A549 (cell line): ENCODE results near the gene PTRHD1. TPM values are rescaled to one million over a fixed set of nuclear protein-coding genes. Genes with fewer than 3 reads are reported as not detected.

ENCODE experiments used
- ATAC-seq, 2 experiments: fragments of 200-7000 bp in 1 of 2; fragments of >200 bp in 1 of 2; cut with Nextera tagmentation in 1 of 2; cut with Tn5 transposase in 1 of 2; 3 replicates each; pipeline versions ENCODE4 v1.8.0 to v1.9.1; 2018 to 2020; ENCODE audit warnings: mild to moderate bottlenecking in 1 of 2, moderate library complexity in 1 of 2
- CTCF ChIA-PET: fragments of 300-600 bp; sonication (Branson Sonifier 250); formaldehyde crosslinking; extraction: SDS; loops from one replicate; lab custom pipeline; 2021; ENCODE audit warnings: antibody characterized with exemption, inconsistent platforms; lab: Yijun Ruan, JAX
- POLR2A ChIA-PET: fragments of 350-600 bp; formaldehyde crosslinking; extraction: SDS; loops from one replicate; lab custom pipeline; 2021; ENCODE audit warnings: antibody characterized with exemption, inconsistent platforms; lab: Yijun Ruan, JAX
- DNase-seq, 2 experiments: peaks; one replicate each; pipeline versions ENCODE4 v3.0.0 to v3.0.0-alpha.2; 2011 to 2016; ENCODE audit warnings: low read depth in 1 of 2, low spot score in 1 of 2
- FAIRE-seq: peaks from 2 replicates; lab custom pipeline; 2011; peaks lifted over from hg19 to GRCh38; lab: Jason Lieb, UNC
- H3K27ac ChIP-seq, 2 experiments: fragments of >200 bp; sonication (Bioruptor Twin); formaldehyde crosslinking; 3 replicates each; pipeline ENCODE4 v1.5.1; 2016 to 2017
- H3K4me1 ChIP-seq: fragments of >200 bp; sonication (Bioruptor Twin); formaldehyde crosslinking; 3 replicates; pipeline ENCODE4 v1.6.1; 2016
- H3K4me2 ChIP-seq: fragments of >200 bp; sonication (Bioruptor Twin); formaldehyde crosslinking; 3 replicates; pipeline ENCODE4 v1.6.1; 2016
- H3K4me3 ChIP-seq: fragments of >200 bp; sonication (Bioruptor Twin); formaldehyde crosslinking; 3 replicates; pipeline ENCODE4 v1.5.1; 2016
- H3K9me3 ChIP-seq: fragments of >200 bp; sonication (Bioruptor Twin); formaldehyde crosslinking; 3 replicates; pipeline ENCODE4 v1.6.1; 2016
- CEBPB ChIP-seq, 2 experiments: fragments of >200 bp in 1 of 2; sonication (Bioruptor Twin) in 1 of 2; formaldehyde crosslinking in 1 of 2; IDR thresholded peaks; 2 replicates each; pipeline ENCODE4 v1.6.1; 2012 to 2016
- FOSB ChIP-seq: fragments of 250-450 bp; sonication (Bioruptor Pico); IDR thresholded peaks from 2 replicates; pipeline ENCODE4 v1.5.0; 2020; ENCODE audit warnings: mild to moderate bottlenecking, moderate library complexity
- FOSL2 ChIP-seq, 2 experiments: fragments of 450-650 bp in 1 of 2; fragments of >200 bp in 1 of 2; sonication (Bioruptor Twin) in 1 of 2; formaldehyde crosslinking; IDR thresholded peaks; 2 replicates each; pipeline versions ENCODE4 v1.5.0 to v1.6.1; 2016 to 2020; ENCODE audit warnings: mild to moderate bottlenecking in 1 of 2, moderate library complexity in 1 of 2
- GATA3 ChIP-seq: IDR thresholded peaks from 2 replicates; pipeline ENCODE4 v1.6.1; 2012; ENCODE audit warnings: borderline replicate concordance
- HOXB13 ChIP-seq: fragments of 250-450 bp; sonication (Bioruptor Pico); IDR thresholded peaks from 2 replicates; pipeline ENCODE4 v1.5.0; 2020; ENCODE audit warnings: low read depth, mild to moderate bottlenecking, moderate library complexity
- HOXB5 ChIP-seq: fragments of 250-450 bp; sonication (Bioruptor Pico); IDR thresholded peaks from 2 replicates; pipeline ENCODE4 v1.5.0; 2020; ENCODE audit warnings: mild to moderate bottlenecking, moderate library complexity
- JUN ChIP-seq, 2 experiments: fragments of >200 bp; sonication (Bioruptor Twin); formaldehyde crosslinking; IDR thresholded peaks; 2 replicates in 1 of 2; 3 replicates in 1 of 2; pipeline ENCODE4 v1.6.1; 2016 to 2017
- JUNB ChIP-seq: fragments of >200 bp; sonication (Bioruptor Twin); formaldehyde crosslinking; IDR thresholded peaks from 2 replicates; pipeline ENCODE4 v1.6.1; 2016
- KDM5A ChIP-seq: fragments of 200-600 bp; sonication (generic); IDR thresholded peaks from 2 replicates; pipeline ENCODE4 v1.6.1; 2016; ENCODE audit warnings: antibody characterized with exemption, mild to moderate bottlenecking
- MAZ ChIP-seq: fragments of 150-350 bp; IDR thresholded peaks from 2 replicates; pipeline ENCODE4 v1.6.1; 2014; ENCODE audit warnings: antibody characterized with exemption, low read depth, low read length, borderline replicate concordance
- NFE2L2 ChIP-seq: fragments of 150-350 bp; conservative IDR thresholded peaks from 2 replicates; pipeline ENCODE4 v1.6.1; 2014; ENCODE audit warnings: low read length
- PHF8 ChIP-seq: fragments of 200-600 bp; sonication (generic); IDR thresholded peaks from 2 replicates; pipeline ENCODE4 v1.6.1; 2016; ENCODE audit warnings: low read depth, mild to moderate bottlenecking, antibody characterized with exemption, moderate library complexity, borderline replicate concordance
- POLR2A ChIP-seq: IDR thresholded peaks from 2 replicates; pipeline ENCODE4 v1.6.1; 2012; ENCODE audit warnings: mild to moderate bottlenecking, low read length
- SREBF2 ChIP-seq: fragments of 450-650 bp; IDR thresholded peaks from 2 replicates; pipeline ENCODE4 v1.6.1; 2014; ENCODE audit warnings: mild to moderate bottlenecking, moderate library complexity
- TFCP2L1 ChIP-seq: fragments of 250-450 bp; sonication (Bioruptor Pico); IDR thresholded peaks from 2 replicates; pipeline ENCODE4 v1.5.0; 2021; ENCODE audit warnings: mild to moderate bottlenecking
- TP53 ChIP-seq: fragments of 250-450 bp; sonication (Bioruptor Pico); IDR thresholded peaks from 2 replicates; pipeline ENCODE4 v1.5.0; 2021; ENCODE audit warnings: mild to moderate bottlenecking, moderate library complexity
- ZFP36 ChIP-seq: fragments of 450-650 bp; IDR thresholded peaks from 2 replicates; pipeline ENCODE4 v1.6.1; 2014; ENCODE audit warnings: borderline replicate concordance; ENCODE audit not compliant: partially characterized antibody
- ZNF302 ChIP-seq: fragments of 250-450 bp; sonication (Bioruptor Pico); IDR thresholded peaks from 2 replicates; pipeline ENCODE4 v1.9.0; 2021; ENCODE audit warnings: inconsistent platforms, mild to moderate bottlenecking, moderate library complexity
- WGBS: methylation state at CpG from one replicate; pipeline ENCODE4 v1.1.6; 2017; ENCODE audit errors: missing lambda C conversion rate; 5-methylcytosine and 5-hydroxymethylcytosine counted together
- polyA plus RNA-seq, 4 experiments: library from polyadenylated mRNA; depleted of rRNA in 3 of 4; stranded (reverse); fragments of >200 nt; fragmentation: RNase III in 1 of 4; extraction: RNeasy Plus Mini Kit Qiagen cat#74134 plus additional on column Dnase treatment in 1 of 4; gene quantifications; 2 replicates in 3 of 4; 3 replicates in 1 of 4; pipeline ENCODE4 v1.2.3, GENCODE V29; 2011 to 2017
- TF ChIP-seq, protein P1 (sequence below): fragments of 250-450 bp; sonication (Bioruptor Pico); IDR thresholded peaks from 2 replicates; pipeline ENCODE4 v1.5.0; 2021; ENCODE audit warnings: mild to moderate bottlenecking, moderate library complexity, borderline replicate concordance
- TF ChIP-seq, protein P2 (sequence below): IDR thresholded peaks from 2 replicates; pipeline ENCODE4 v1.6.1; 2012; ENCODE audit warnings: low read depth, borderline replicate concordance
- TF ChIP-seq, protein P3 (sequence below): IDR thresholded peaks from 2 replicates; pipeline ENCODE4 v1.6.1; 2012
- TF ChIP-seq, protein P4 (sequence below): fragments of 450-650 bp; IDR thresholded peaks from 2 replicates; pipeline ENCODE4 v1.6.1; 2014; ENCODE audit warnings: antibody characterized with exemption

PTRHD1 gene
- polyA plus RNA-seq, 2 of the 4 experiments (the other 2 are of a cell fraction): 44.9 to 86.6 TPM

- TF ChIP-seq CEBPB (IDR thresholded peaks at IDR 0.05) (no peak), JUN (IDR thresholded peaks at IDR 0.05) (no peak)
These were observed 38.9 kb upstream of the PTRHD1 start (continued) for GRCh38 chr2:24832073-24832461.

GRCh38 chr2:24831221-24832072 is 38.3 kb upstream of the PTRHD1 start:
- H3K4me1 ChIP-seq: 0 out of 3 replicates have a peak, but pooled peaks cover 2% of the 10 kb centered on the region
- TF ChIP-seq NFE2L2: no peak
- TF ChIP-seq, protein P1, sequence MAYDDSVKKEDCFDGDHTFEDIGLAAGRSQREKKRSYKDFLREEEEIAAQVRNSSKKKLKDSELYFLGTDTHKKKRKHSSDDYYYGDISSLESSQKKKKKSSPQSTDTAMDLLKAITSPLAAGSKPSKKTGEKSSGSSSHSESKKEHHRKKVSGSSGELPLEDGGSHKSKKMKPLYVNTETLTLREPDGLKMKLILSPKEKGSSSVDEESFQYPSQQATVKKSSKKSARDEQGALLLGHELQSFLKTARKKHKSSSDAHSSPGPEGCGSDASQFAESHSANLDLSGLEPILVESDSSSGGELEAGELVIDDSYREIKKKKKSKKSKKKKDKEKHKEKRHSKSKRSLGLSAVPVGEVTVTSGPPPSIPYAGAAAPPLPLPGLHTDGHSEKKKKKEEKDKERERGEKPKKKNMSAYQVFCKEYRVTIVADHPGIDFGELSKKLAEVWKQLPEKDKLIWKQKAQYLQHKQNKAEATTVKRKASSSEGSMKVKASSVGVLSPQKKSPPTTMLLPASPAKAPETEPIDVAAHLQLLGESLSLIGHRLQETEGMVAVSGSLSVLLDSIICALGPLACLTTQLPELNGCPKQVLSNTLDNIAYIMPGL (CRISPR knock-in tag): no peak
- TF ChIP-seq KDM5A: no peak
- no peak for TF ChIP-seq ZNF302 (CRISPR knock-in tag)
- no peak for TF ChIP-seq GATA3
- TF ChIP-seq MAZ: no peak
- TF ChIP-seq, all 56 proteins: peak for 0
- H3K4me3 ChIP-seq: no peak overlapping the region
- FAIRE-seq (no peak), DNase-seq (no peak), ATAC-seq (no peak)
- H3K9me3 ChIP-seq: no peaks in the 10 kb centered on the region
- POLR2A ChIA-PET: no interaction called here
- H3K27ac ChIP-seq: no peak overlapping the region
- H3K4me2 ChIP-seq: no peak overlapping the region
- 81% methylated on average over 10 of the region's 18 CpGs for WGBS
- CTCF ChIA-PET: interaction anchor here (6.3 to 15.3 kb wide), 2 partner anchors 40 to 424 kb away, joined by 61 to 252 read pairs; partner anchors contain the start of genes CENPO and PTRHD1

GRCh38 chr2:24830786-24831185 is 37.6 kb upstream of the PTRHD1 start:
- FAIRE-seq (no peak), ATAC-seq (no peak), DNase-seq (no peak)
- Histone ChIP-seq H3K9me3 (no peaks in the 10 kb centered on the region), H3K4me3 (no peak overlapping the region), H3K4me2 (no peak overlapping the region), H3K4me1 (0 out of 3 replicates have a peak, but pooled peaks cover 2% of the 10 kb centered on the region), H3K27ac (no peak overlapping the region)
- POLR2A ChIA-PET: no interaction called here
- TF ChIP-seq, protein P2, sequence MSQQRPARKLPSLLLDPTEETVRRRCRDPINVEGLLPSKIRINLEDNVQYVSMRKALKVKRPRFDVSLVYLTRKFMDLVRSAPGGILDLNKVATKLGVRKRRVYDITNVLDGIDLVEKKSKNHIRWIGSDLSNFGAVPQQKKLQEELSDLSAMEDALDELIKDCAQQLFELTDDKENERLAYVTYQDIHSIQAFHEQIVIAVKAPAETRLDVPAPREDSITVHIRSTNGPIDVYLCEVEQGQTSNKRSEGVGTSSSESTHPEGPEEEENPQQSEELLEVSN: no peak
- TF ChIP-seq FOSB (CRISPR knock-in tag) (no peak), HOXB5 (CRISPR knock-in tag) (no peak), TP53 (no peak), SREBF2 (no peak), FOSL2 (IDR thresholded peaks at IDR 0.05) (no peak), FOSL2 (CRISPR knock-in tag; IDR thresholded peaks at IDR 0.05) (no peak), TFCP2L1 (CRISPR knock-in tag) (no peak), POLR2A (no peak), HOXB13 (no peak), ZFP36 (no peak), JUNB (no peak), PHF8 (no peak), CEBPB (IDR thresholded peaks at IDR 0.05) (no peak)
- TF ChIP-seq, protein P3, sequence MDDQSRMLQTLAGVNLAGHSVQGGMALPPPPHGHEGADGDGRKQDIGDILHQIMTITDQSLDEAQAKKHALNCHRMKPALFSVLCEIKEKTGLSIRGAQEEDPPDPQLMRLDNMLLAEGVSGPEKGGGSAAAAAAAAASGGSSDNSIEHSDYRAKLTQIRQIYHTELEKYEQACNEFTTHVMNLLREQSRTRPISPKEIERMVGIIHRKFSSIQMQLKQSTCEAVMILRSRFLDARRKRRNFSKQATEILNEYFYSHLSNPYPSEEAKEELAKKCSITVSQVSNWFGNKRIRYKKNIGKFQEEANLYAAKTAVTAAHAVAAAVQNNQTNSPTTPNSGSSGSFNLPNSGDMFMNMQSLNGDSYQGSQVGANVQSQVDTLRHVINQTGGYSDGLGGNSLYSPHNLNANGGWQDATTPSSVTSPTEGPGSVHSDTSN: no peak
- TF ChIP-seq, protein P4, sequence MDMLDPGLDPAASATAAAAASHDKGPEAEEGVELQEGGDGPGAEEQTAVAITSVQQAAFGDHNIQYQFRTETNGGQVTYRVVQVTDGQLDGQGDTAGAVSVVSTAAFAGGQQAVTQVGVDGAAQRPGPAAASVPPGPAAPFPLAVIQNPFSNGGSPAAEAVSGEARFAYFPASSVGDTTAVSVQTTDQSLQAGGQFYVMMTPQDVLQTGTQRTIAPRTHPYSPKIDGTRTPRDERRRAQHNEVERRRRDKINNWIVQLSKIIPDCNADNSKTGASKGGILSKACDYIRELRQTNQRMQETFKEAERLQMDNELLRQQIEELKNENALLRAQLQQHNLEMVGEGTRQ: no peak
- 90% methylated on average over 12 of the region's 12 CpGs for WGBS
- CTCF ChIA-PET: interaction anchor here (0.5 to 15.3 kb wide), 6 partner anchors 10 to 1442 kb away, joined by 3 to 252 read pairs (median 5); partner anchors contain the start of genes CENPO and PTRHD1
